Nephron progenitor cell (in vitro differentiated cells): ENCODE results near the gene SLC18A3.

Experiments used
- DNase-seq: peaks from one replicate; pipeline ENCODE4 v3.0.0; 2021
- H3K27ac Mint-ChIP-seq: 2 replicates; pipeline ENCODE4 v1.8.0; 2021; ENCODE audit warnings: mild to moderate bottlenecking, moderate library complexity, mixed read lengths
- H3K27me3 Mint-ChIP-seq: 2 replicates; pipeline ENCODE4 v1.8.0; 2021; ENCODE audit warnings: mild to moderate bottlenecking, low read depth, mixed read lengths; ENCODE audit not compliant: poor library complexity
- H3K36me3 Mint-ChIP-seq: 2 replicates; pipeline ENCODE4 v1.8.0; 2021; ENCODE audit warnings: low read depth, mixed read lengths
- H3K4me1 Mint-ChIP-seq: 2 replicates; pipeline ENCODE4 v1.8.0; 2021; ENCODE audit warnings: mixed read lengths
- H3K4me3 Mint-ChIP-seq: 2 replicates; pipeline ENCODE4 v1.8.0; 2021; ENCODE audit warnings: mild to moderate bottlenecking, moderate library complexity, mixed read lengths
- H3K9me3 Mint-ChIP-seq: 2 replicates; pipeline ENCODE4 v1.8.0; 2021; ENCODE audit warnings: mild to moderate bottlenecking, moderate library complexity, mixed read lengths
- TF ChIP-seq, protein P1 (sequence below): fragments of 200-600 bp; sonication (generic); IDR thresholded peaks from 2 replicates; pipeline ENCODE4 v1.5.0; 2021; ENCODE audit warnings: antibody characterized with exemption

The SLC18A3 gene

DNA sequence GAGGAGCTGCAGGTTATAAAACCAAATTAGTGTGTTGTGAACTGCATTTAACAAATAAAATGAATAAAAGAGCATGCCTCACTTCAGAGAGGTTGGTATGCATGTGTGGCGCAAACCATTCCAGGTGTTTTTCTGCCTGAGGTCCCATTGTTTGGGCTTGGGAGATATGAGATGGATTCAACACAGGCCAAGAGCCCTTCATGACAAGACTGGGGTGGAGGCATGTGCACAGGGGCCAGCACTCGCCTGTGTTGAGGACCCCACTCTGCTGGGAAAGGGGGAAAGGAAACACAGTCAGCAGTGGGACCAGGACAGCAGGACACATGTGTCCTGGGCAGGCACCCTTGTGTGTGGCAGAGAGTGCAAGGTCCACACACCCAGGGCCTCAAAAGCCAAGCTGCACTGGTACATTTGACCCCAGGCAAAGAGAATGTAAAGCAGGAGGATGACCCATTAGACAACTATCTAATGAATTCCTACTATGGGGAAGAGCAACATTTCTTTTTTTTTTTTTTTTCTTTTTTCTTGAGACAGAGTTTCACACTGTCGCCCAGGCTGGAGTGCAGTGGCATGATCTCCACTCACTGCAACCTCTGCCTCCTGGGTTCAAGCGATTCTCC lies 9.2 kb upstream of the SLC18A3 start:
- H3K4me3 Mint-ChIP-seq, result no peak overlapping the region
- H3K9me3 Mint-ChIP-seq, result no peaks in the 10 kb centered on the region
- H3K36me3 Mint-ChIP-seq, result no peaks in the 10 kb centered on the region
- no peaks in the 10 kb centered on the region for H3K4me1 Mint-ChIP-seq
- DNase-seq, result no peak
- TF ChIP-seq, protein P1, sequence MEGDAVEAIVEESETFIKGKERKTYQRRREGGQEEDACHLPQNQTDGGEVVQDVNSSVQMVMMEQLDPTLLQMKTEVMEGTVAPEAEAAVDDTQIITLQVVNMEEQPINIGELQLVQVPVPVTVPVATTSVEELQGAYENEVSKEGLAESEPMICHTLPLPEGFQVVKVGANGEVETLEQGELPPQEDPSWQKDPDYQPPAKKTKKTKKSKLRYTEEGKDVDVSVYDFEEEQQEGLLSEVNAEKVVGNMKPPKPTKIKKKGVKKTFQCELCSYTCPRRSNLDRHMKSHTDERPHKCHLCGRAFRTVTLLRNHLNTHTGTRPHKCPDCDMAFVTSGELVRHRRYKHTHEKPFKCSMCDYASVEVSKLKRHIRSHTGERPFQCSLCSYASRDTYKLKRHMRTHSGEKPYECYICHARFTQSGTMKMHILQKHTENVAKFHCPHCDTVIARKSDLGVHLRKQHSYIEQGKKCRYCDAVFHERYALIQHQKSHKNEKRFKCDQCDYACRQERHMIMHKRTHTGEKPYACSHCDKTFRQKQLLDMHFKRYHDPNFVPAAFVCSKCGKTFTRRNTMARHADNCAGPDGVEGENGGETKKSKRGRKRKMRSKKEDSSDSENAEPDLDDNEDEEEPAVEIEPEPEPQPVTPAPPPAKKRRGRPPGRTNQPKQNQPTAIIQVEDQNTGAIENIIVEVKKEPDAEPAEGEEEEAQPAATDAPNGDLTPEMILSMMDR, result no peak
- peaks cover 86% of the 10 kb centered on the region for H3K27me3 Mint-ChIP-seq
- H3K27ac Mint-ChIP-seq, result no peak overlapping the region

GRCh38 chr10:49601857-49602256 lies 8.3 kb upstream of the SLC18A3 start:
- H3K36me3 Mint-ChIP-seq, result no peaks in the 10 kb centered on the region
- H3K4me1 Mint-ChIP-seq, result no peaks in the 10 kb centered on the region
- no peaks in the 10 kb centered on the region for H3K9me3 Mint-ChIP-seq
- TF ChIP-seq, protein P1, result no peak
- no peak overlapping the region for H3K27ac Mint-ChIP-seq
- peaks cover 87% of the 10 kb centered on the region for H3K27me3 Mint-ChIP-seq
- H3K4me3 Mint-ChIP-seq, result no peak overlapping the region
- no peak for DNase-seq

- DNase-seq, result no peak
- Mint-ChIP-seq H3K36me3 (no peaks in the 10 kb centered on the region), H3K4me1 (no peaks in the 10 kb centered on the region), H3K4me3 (no peak overlapping the region), H3K27me3 (peaks cover 87% of the 10 kb centered on the region), H3K27ac (no peak overlapping the region), H3K9me3 (no peaks in the 10 kb centered on the region)
- TF ChIP-seq, protein P1, result no peak
Measured at GRCh38 chr10:49602380-49603023, 7.6 kb upstream of the SLC18A3 start.

- no peak overlapping the region for H3K27ac Mint-ChIP-seq
- no peaks in the 10 kb centered on the region for H3K36me3 Mint-ChIP-seq
- H3K4me1 Mint-ChIP-seq, result no peaks in the 10 kb centered on the region
- TF ChIP-seq, protein P1, result no peak
- no peak for DNase-seq
- no peaks in the 10 kb centered on the region for H3K9me3 Mint-ChIP-seq
- no peak overlapping the region for H3K4me3 Mint-ChIP-seq
- peaks cover 100% of the 10 kb centered on the region for H3K27me3 Mint-ChIP-seq
Measured at GRCh38 chr10:49605216-49605938, 4.7 kb upstream of the SLC18A3 start.

GRCh38 chr10:49605939-49606509 lies 4.1 kb upstream of the SLC18A3 start:
- no peaks in the 10 kb centered on the region for H3K9me3 Mint-ChIP-seq
- no peak overlapping the region for H3K4me3 Mint-ChIP-seq
- H3K27ac Mint-ChIP-seq, result no peak overlapping the region
- H3K27me3 Mint-ChIP-seq, result peaks cover 100% of the 10 kb centered on the region
- TF ChIP-seq, protein P1, result no peak
- no peak for DNase-seq
- H3K4me1 Mint-ChIP-seq, result peaks cover under 1% of the 10 kb centered on the region
- H3K36me3 Mint-ChIP-seq, result no peaks in the 10 kb centered on the region
